Right lobe of liver (tissue), 6 donors: Measurements from ENCODE around the gene LRRC34. TPM values are rescaled to one million over a fixed set of nuclear protein-coding genes. Genes with fewer than 3 reads are reported as not detected.

Source experiments
- ATAC-seq, 4 donors: fragments of 200-7000 bp; cut with Tn5 transposase; one replicate each; pipeline ENCODE4 v1.9.1; 2020; ENCODE audit warnings: mild to moderate bottlenecking in 4 of 4, moderate library complexity in 4 of 4
- DNase-seq, 3 donors: peaks; one replicate each; pipeline ENCODE4 v3.0.0-alpha.2; 2020
- H3K27ac ChIP-seq, 3 donors: fragments of 200-600 bp; one replicate each; pipeline ENCODE4 v1.8.0; 2022
- H3K27me3 ChIP-seq, 2 donors: fragments of 200-600 bp; one replicate each; pipeline ENCODE4 v1.8.0; 2022
- H3K36me3 ChIP-seq, 4 donors: fragments of 200-600 bp; sonication (generic) in 1 of 4; one replicate each; pipeline versions ENCODE4 v1.5.1 to v1.8.0; 2017 to 2022; ENCODE audit warnings: control low read depth in 1 of 4
- H3K4me1 ChIP-seq, 4 donors: fragments of 200-600 bp; sonication (generic) in 1 of 4; one replicate each; pipeline versions ENCODE4 v1.5.1 to v1.8.0; 2017 to 2022; ENCODE audit warnings: control low read depth in 1 of 4
- H3K4me3 ChIP-seq, 3 donors: fragments of 200-600 bp; one replicate each; pipeline ENCODE4 v1.8.0; 2022
- H3K9me3 ChIP-seq, 4 donors: fragments of 200-600 bp; sonication (generic) in 1 of 4; one replicate each; pipeline versions ENCODE4 v1.5.1 to v1.8.0; 2017 to 2022; ENCODE audit warnings: control low read depth in 1 of 4
- POLR2A ChIP-seq: fragments of 450-650 bp; IDR thresholded peaks from one replicate; pipeline ENCODE4 v1.6.1; 2017; ENCODE audit warnings: antibody characterized with exemption, mild to moderate bottlenecking
- WGBS: methylation state at CpG from one replicate; pipeline ENCODE4 v1.1.6; 2018; ENCODE audit warnings: low coverage, low lambda C conversion rate; ENCODE audit not compliant: insufficient coverage; ENCODE audit errors: missing lambda C conversion rate; 5-methylcytosine and 5-hydroxymethylcytosine counted together
- intact Hi-C, 2 donors: fragments of 100-400 bp; cut with DNase I; formaldehyde crosslinking; loops; one replicate each; pipeline versions ENCODE4 v1.11.2 to v1.14.1; 2022
- total RNA-seq, 6 experiments: library from RNA; depleted of rRNA in 2 of 6; stranded (reverse); fragments of >200 nt in 2 of 6; fragmentation: NEBNext Ultra II Directional in 3 of 6; extraction: Animal tissue kit (Norgen Biotek cat#: 25700) in 3 of 6; gene quantifications; one replicate each; pipeline versions ENCODE4 v1.1.0 to v1.2.4, GENCODE V29; 2016 to 2023
- TF ChIP-seq, protein P1 (sequence below), 4 donors: fragments of 200-600 bp in 3 of 4; fragments of 450-650 bp in 1 of 4; IDR thresholded peaks; one replicate each; pipeline versions ENCODE4 v1.5.1 to v1.8.0; 2016 to 2022; ENCODE audit warnings: antibody characterized with exemption in 4 of 4, mild to moderate bottlenecking in 2 of 4
- donor health status: DM: no; HTN: yes; CAD: no.
- donor health status: DM: no; HTN: no; CAD: no.
- donor health status: DM: no; HTN: no; CAD: no.
- donor health status: DM: no; HTN: yes; CAD: no.
- donor health status: DM: no; HTN: yes; CAD: no.

The LRRC34 gene
- total RNA-seq, 6 experiments from 2014 or later = 0.06 to 1.9 (median 0.60) TPM; not detected in 1

- Histone ChIP-seq H3K27me3 (no peaks in the 10 kb centered on the region), H3K9me3 (no peaks in the 10 kb centered on the region), H3K4me3 (no peak overlapping the region), H3K27ac (no peak overlapping the region), H3K36me3 (no peaks in the 10 kb centered on the region), H3K4me1 (no peaks in the 10 kb centered on the region)
- intact Hi-C loops = no loop called here
- ATAC-seq (peak in 1 of 4 donors; percentile 11), DNase-seq (no peak)
- TF ChIP-seq POLR2A = no peak
- TF ChIP-seq, protein P1, sequence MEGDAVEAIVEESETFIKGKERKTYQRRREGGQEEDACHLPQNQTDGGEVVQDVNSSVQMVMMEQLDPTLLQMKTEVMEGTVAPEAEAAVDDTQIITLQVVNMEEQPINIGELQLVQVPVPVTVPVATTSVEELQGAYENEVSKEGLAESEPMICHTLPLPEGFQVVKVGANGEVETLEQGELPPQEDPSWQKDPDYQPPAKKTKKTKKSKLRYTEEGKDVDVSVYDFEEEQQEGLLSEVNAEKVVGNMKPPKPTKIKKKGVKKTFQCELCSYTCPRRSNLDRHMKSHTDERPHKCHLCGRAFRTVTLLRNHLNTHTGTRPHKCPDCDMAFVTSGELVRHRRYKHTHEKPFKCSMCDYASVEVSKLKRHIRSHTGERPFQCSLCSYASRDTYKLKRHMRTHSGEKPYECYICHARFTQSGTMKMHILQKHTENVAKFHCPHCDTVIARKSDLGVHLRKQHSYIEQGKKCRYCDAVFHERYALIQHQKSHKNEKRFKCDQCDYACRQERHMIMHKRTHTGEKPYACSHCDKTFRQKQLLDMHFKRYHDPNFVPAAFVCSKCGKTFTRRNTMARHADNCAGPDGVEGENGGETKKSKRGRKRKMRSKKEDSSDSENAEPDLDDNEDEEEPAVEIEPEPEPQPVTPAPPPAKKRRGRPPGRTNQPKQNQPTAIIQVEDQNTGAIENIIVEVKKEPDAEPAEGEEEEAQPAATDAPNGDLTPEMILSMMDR (IDR thresholded peaks at IDR 0.05) = no peak
- 87% methylated on average over 3 of the region's 4 CpGs for WGBS
Observed at GRCh38 chr3:169841171-169841570, 28.5 kb upstream of the LRRC34 start.

GRCh38 chr3:169838511-169839030, 25.9 kb upstream of the LRRC34 start:
- WGBS = 91% methylated on average over 1 of the region's 1 CpG
- no peaks in the 10 kb centered on the region for H3K4me1 ChIP-seq
- H3K4me3 ChIP-seq = no peak overlapping the region
- ATAC-seq = no peak
- no peaks in the 10 kb centered on the region for H3K27me3 ChIP-seq
- H3K9me3 ChIP-seq = no peaks in the 10 kb centered on the region
- no peak for TF ChIP-seq POLR2A
- no peak for DNase-seq
- no peaks in the 10 kb centered on the region for H3K36me3 ChIP-seq
- H3K27ac ChIP-seq = no peak overlapping the region
- intact Hi-C loops = no loop called here

- no peak overlapping the region for H3K27ac ChIP-seq
- DNase-seq = no peak
- no peaks in the 10 kb centered on the region for H3K9me3 ChIP-seq
- no peaks in the 10 kb centered on the region for H3K36me3 ChIP-seq
- H3K27me3 ChIP-seq = no peaks in the 10 kb centered on the region
- TF ChIP-seq POLR2A = no peak
- TF ChIP-seq, protein P1 (IDR thresholded peaks at IDR 0.05) = no peak
- ATAC-seq = no peak
- H3K4me3 ChIP-seq = no peak overlapping the region
- intact Hi-C loops = no loop called here
- H3K4me1 ChIP-seq = no peaks in the 10 kb centered on the region
- WGBS = 95% methylated on average over 3 of the region's 3 CpGs
Observed at GRCh38 chr3:169836942-169837275, 24.2 kb upstream of the LRRC34 start.

DNA sequence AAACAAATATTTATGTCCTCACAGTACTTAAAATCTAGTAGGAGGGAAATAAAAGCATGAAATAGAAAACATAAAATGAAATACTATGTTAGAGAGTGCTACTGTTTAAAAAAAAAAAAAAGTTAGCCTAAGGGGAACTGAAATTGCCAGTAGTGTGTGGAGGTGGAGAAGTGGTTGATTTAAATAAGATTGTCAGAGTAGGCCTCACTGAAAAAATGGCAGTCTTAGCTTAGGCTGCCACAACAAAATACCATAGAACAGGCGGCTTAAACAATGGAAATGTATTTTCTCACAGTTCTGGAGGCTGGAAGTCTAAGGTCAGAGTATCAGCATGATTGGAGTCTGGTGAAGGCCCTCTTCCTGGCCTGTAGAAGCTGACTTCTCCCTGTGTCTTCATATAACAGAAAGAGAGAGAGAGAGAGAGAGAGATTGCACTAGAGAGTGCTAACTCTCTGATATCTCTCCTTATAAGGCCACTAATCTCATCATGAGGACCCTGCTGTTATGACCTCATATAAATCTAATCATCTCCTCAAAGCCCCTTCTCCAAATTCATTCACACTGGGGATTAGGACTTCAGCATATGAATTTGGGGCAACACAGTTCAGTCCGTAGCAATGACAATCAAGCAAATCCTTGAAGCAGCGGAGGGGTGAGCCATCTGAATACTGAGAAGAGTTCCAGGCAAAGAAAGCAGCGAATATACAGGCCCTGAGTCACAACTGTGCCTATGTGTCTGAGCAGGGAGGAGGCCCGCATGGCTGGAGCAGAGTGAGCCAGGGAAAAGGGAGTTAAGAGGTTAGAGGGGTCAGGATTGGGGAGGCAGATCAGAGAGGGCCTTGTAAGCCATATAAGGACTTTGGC, 23.6 kb upstream of the LRRC34 start:
- ATAC-seq (no peak), DNase-seq (no peak)
- Histone ChIP-seq H3K36me3 (no peaks in the 10 kb centered on the region), H3K4me3 (no peak overlapping the region), H3K27ac (no peak overlapping the region), H3K9me3 (no peaks in the 10 kb centered on the region), H3K4me1 (no peaks in the 10 kb centered on the region), H3K27me3 (no peaks in the 10 kb centered on the region)
- intact Hi-C loops = no loop called here
- TF ChIP-seq, protein P1 (IDR thresholded peaks at IDR 0.05) = no peak
- no peak for TF ChIP-seq POLR2A
- WGBS = 76% methylated on average over 4 of the region's 5 CpGs

DNA sequence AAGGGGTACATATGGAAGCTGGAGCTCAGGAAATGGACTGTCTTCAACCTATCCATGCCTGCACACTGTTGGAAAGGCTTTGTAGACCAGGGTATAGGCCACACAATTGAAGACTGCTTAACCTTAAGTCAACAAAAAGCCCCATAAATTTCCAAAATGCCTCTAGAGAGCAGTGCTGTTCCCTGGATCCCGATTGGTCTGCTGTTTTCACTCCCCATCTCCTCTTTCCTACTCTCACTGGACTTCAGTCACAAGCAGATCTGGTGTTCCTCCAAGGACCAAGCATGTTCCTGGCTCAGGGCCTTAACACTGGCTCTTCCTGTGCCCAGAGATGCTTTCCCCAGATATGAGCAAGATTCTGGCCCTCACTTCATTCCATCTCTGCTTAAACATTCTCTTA, 22.8 kb upstream of the LRRC34 start:
- Histone ChIP-seq H3K27me3 (no peaks in the 10 kb centered on the region), H3K4me3 (no peak overlapping the region), H3K27ac (no peak overlapping the region), H3K36me3 (no peaks in the 10 kb centered on the region), H3K9me3 (no peaks in the 10 kb centered on the region), H3K4me1 (no peaks in the 10 kb centered on the region)
- 78% methylated on average over 1 of the region's 1 CpG for WGBS
- intact Hi-C loops = no loop called here
- DNase-seq (no peak), ATAC-seq (no peak)
- TF ChIP-seq, protein P1 (IDR thresholded peaks at IDR 0.05) = no peak
- TF ChIP-seq POLR2A = no peak
